Measurements from ENCODE around the gene GPC3. TPM values are rescaled to one million over a fixed set of nuclear protein-coding genes. Genes with fewer than 3 reads are reported as not detected.

Gene GPC3
- total RNA-seq, 1 experiment from 2014 or later, result 233 TPM

GRCh38 chrX:134026565-134027311 lies 41.3 kb upstream of the GPC3 start:
- no TSS peak for BruUV-seq (replicated peaks)
- H3K36me3 Mint-ChIP-seq (ENCODE audit: insufficient read depth, unreplicated experiment), result peaks cover 5% of the 10 kb centered on the region
- no peaks in the 10 kb centered on the region for H3K9me3 Mint-ChIP-seq (ENCODE audit: unreplicated experiment)
- peaks cover 6% of the 10 kb centered on the region for H3K4me1 Mint-ChIP-seq (ENCODE audit: low read depth, unreplicated experiment)
- no peaks in the 10 kb centered on the region for H3K27me3 Mint-ChIP-seq (ENCODE audit: insufficient read depth, unreplicated experiment)
- Histone ChIP-seq H3K27me3 (replicated peaks; ENCODE audit: control insufficient read depth, insufficient read depth, low read length) (no peaks in the 10 kb centered on the region), H3K4me1 (no peaks in the 10 kb centered on the region), H3K36me3 (ENCODE audit: control insufficient read depth, insufficient read depth, low read length) (no peaks in the 10 kb centered on the region), H3K9me3 (no peaks in the 10 kb centered on the region), H3K4me3 (ENCODE audit: low read depth, low read length) (peak overlapping the region; percentile 16)
- CTCF ChIA-PET, result interaction anchor here (0.6 to 2.0 kb wide), 14 partner anchors 12 to 268 kb away, joined by 3 to 14 read pairs (median 4); partner anchors contain the start of gene GPC3
- H3K4me3 Mint-ChIP-seq (ENCODE audit: unreplicated experiment), result peak overlapping the region; percentile 76
- intact Hi-C loops (cut with micrococcal nuclease; ENCODE audit: unreplicated experiment), result loop anchor here (1.0 kb wide), 1 partner anchor 234 kb away; no protein-coding TSS in a partner anchor
- peak overlapping the region; percentile 73 for H3K27ac Mint-ChIP-seq (ENCODE audit: unreplicated experiment)
- peak in 1 of 2 experiments; percentile 44 for TF ChIP-seq CTCF (IDR thresholded peaks at IDR 0.05; ENCODE audit: insufficient read depth in 1 of 2, low read depth in 1 of 2, low read length in 1 of 2, severe bottlenecking in 1 of 2, unreplicated experiment in 1 of 2)
- POLR2A ChIA-PET, result no interaction called here
- DNase-seq, result peak; percentile 78 to 80

GRCh38 chrX:134025986-134026545 lies 40.7 kb upstream of the GPC3 start:
- ChIA-PET CTCF (interaction anchor here (0.6 to 2.0 kb wide), 13 partner anchors 12 to 268 kb away, joined by 3 to 14 read pairs (median 4); partner anchors contain the start of gene GPC3), POLR2A (interaction anchor here (0.5 kb wide), 1 partner anchor 41 kb away, joined by 3 read pairs; the partner anchor contains the start of gene GPC3)
- Mint-ChIP-seq H3K27me3 (ENCODE audit: insufficient read depth, unreplicated experiment) (no peaks in the 10 kb centered on the region), H3K27ac (ENCODE audit: unreplicated experiment) (peak overlapping the region; percentile 73), H3K4me1 (ENCODE audit: low read depth, unreplicated experiment) (peaks cover 6% of the 10 kb centered on the region), H3K36me3 (ENCODE audit: insufficient read depth, unreplicated experiment) (peaks cover 5% of the 10 kb centered on the region), H3K9me3 (ENCODE audit: unreplicated experiment) (no peaks in the 10 kb centered on the region), H3K4me3 (ENCODE audit: unreplicated experiment) (peak overlapping the region; percentile 76)
- Histone ChIP-seq H3K27me3 (replicated peaks; ENCODE audit: control insufficient read depth, insufficient read depth, low read length) (no peaks in the 10 kb centered on the region), H3K9me3 (no peaks in the 10 kb centered on the region), H3K4me1 (peaks cover 2% of the 10 kb centered on the region; the same call in 1 of the 2 replicates), H3K36me3 (ENCODE audit: control insufficient read depth, insufficient read depth, low read length) (no peaks in the 10 kb centered on the region), H3K4me3 (ENCODE audit: low read depth, low read length) (peak overlapping the region; percentile 16)
- DNase-seq, result no peak
- intact Hi-C loops (cut with micrococcal nuclease; ENCODE audit: unreplicated experiment), result loop anchor here (1.0 kb wide), 1 partner anchor 234 kb away; no protein-coding TSS in a partner anchor
- BruUV-seq (replicated peaks), result no TSS peak
- TF ChIP-seq CTCF (IDR thresholded peaks at IDR 0.05; ENCODE audit: insufficient read depth in 1 of 2, low read depth in 1 of 2, low read length in 1 of 2, severe bottlenecking in 1 of 2, unreplicated experiment in 1 of 2), result peak in 1 of 2 experiments; percentile 7

GRCh38 chrX:134024686-134025377 lies 39.4 kb upstream of the GPC3 start:
- intact Hi-C loops (cut with micrococcal nuclease; ENCODE audit: unreplicated experiment), result loop anchor here (5.0 kb wide), 1 partner anchor 38 kb away; the partner anchor contains the start of gene GPC3
- peaks cover 6% of the 10 kb centered on the region; the same call in 1 of the 2 replicates for H3K4me1 ChIP-seq

More at GRCh38 chrX:134024686-134025377, 39.4 kb upstream of the GPC3 start:
- POLR2A ChIA-PET, result no interaction called here
- Mint-ChIP-seq H3K4me3 (ENCODE audit: unreplicated experiment) (no peak overlapping the region), H3K9me3 (ENCODE audit: unreplicated experiment) (no peaks in the 10 kb centered on the region), H3K36me3 (ENCODE audit: insufficient read depth, unreplicated experiment) (peaks cover 5% of the 10 kb centered on the region), H3K27me3 (ENCODE audit: insufficient read depth, unreplicated experiment) (no peaks in the 10 kb centered on the region), H3K27ac (ENCODE audit: unreplicated experiment) (no peak overlapping the region), H3K4me1 (ENCODE audit: low read depth, unreplicated experiment) (peaks cover 7% of the 10 kb centered on the region)
- no peak overlapping the region for H3K4me3 ChIP-seq (ENCODE audit: low read depth, low read length)
- no peak for TF ChIP-seq CTCF (IDR thresholded peaks at IDR 0.05; ENCODE audit: insufficient read depth in 1 of 2, low read depth in 1 of 2, low read length in 1 of 2, severe bottlenecking in 1 of 2, unreplicated experiment in 1 of 2)
- BruUV-seq (replicated peaks), result no TSS peak
- H3K9me3 ChIP-seq, result no peaks in the 10 kb centered on the region
- H3K27me3 ChIP-seq (replicated peaks; ENCODE audit: control insufficient read depth, insufficient read depth, low read length), result no peaks in the 10 kb centered on the region
- no peaks in the 10 kb centered on the region for H3K36me3 ChIP-seq (ENCODE audit: control insufficient read depth, insufficient read depth, low read length)
- DNase-seq, result no peak
- CTCF ChIA-PET, result no interaction called here
